Fibroblast of lung (primary cell): Measurements from ENCODE around the gene CFB. TPM values are rescaled to one million over a fixed set of nuclear protein-coding genes. Genes with fewer than 3 reads are reported as not detected.

Experiments
- DNase-seq, 2 donors: peaks; one replicate each; pipeline versions ENCODE4 v3.0.0 to v3.0.0-alpha.2; 2010; ENCODE audit warnings: low read depth in 2 of 2
- H2AFZ ChIP-seq: 2 replicates; pipeline ENCODE4 v1.5.1; 2012; ENCODE audit warnings: low read length, control low read depth, inconsistent platforms
- H3K27ac ChIP-seq: 2 replicates; pipeline ENCODE4 v1.5.1; 2011; ENCODE audit warnings: low read length, control low read depth; ENCODE audit not compliant: insufficient read depth
- H3K27me3 ChIP-seq: 2 replicates; pipeline ENCODE4 v1.5.1; 2011; ENCODE audit warnings: mild to moderate bottlenecking, low read length; ENCODE audit not compliant: control insufficient read depth, insufficient read depth
- H3K36me3 ChIP-seq: 2 replicates; pipeline ENCODE4 v1.5.1; 2011; ENCODE audit warnings: low read length; ENCODE audit not compliant: control insufficient read depth, insufficient read depth
- H3K4me1 ChIP-seq: 2 replicates; pipeline ENCODE4 v1.5.1; 2011; ENCODE audit warnings: low read length; ENCODE audit not compliant: control insufficient read depth, insufficient read depth; ENCODE audit errors: extremely low read depth
- H3K4me2 ChIP-seq: 2 replicates; pipeline ENCODE4 v1.5.1; 2011; ENCODE audit warnings: low read length, control low read depth; ENCODE audit not compliant: insufficient read depth; ENCODE audit errors: extremely low read depth
- H3K4me3 ChIP-seq, 4 experiments: fragments of 200-600 bp in 1 of 4; sonication (generic) in 1 of 4; replicated peaks in 1 of 4; 2 replicates each; pipeline ENCODE4 v1.5.1; 2011 to 2016; ENCODE audit warnings: low read length in 4 of 4, low read depth in 3 of 4, mild to moderate bottlenecking in 3 of 4, control low read depth in 2 of 4, inconsistent platforms in 1 of 4, mixed read lengths in 1 of 4; ENCODE audit not compliant: insufficient read depth in 1 of 4; ENCODE audit errors: control extremely low read depth in 1 of 4
- H3K79me2 ChIP-seq: 2 replicates; pipeline ENCODE4 v1.5.1; 2012; ENCODE audit warnings: mild to moderate bottlenecking, low read length, inconsistent platforms; ENCODE audit not compliant: control insufficient read depth, insufficient read depth
- H3K9ac ChIP-seq: 2 replicates; pipeline ENCODE4 v1.5.1; 2011; ENCODE audit warnings: mild to moderate bottlenecking, low read length, control low read depth; ENCODE audit not compliant: insufficient read depth
- H3K9me3 ChIP-seq: 2 replicates; pipeline ENCODE4 v1.5.1; 2012; ENCODE audit warnings: low read depth, low read length; ENCODE audit not compliant: control insufficient read depth, insufficient read depth
- H4K20me1 ChIP-seq: 2 replicates; pipeline ENCODE4 v1.5.1; 2011; ENCODE audit warnings: low read length; ENCODE audit not compliant: control insufficient read depth, insufficient read depth; ENCODE audit errors: extremely low read depth
- CTCF ChIP-seq, 2 donors: IDR thresholded peaks in 1 of 2; conservative IDR thresholded peaks in 1 of 2; 1 replicate in 1 of 2; 2 replicates in 1 of 2; pipeline ENCODE4 v1.5.1; 2011 to 2012; ENCODE audit warnings: low read length in 2 of 2, control low read depth in 1 of 2, inconsistent platforms in 1 of 2, low read depth in 1 of 2, mild to moderate bottlenecking in 1 of 2
- EZH2 ChIP-seq: IDR thresholded peaks from 2 replicates; pipeline ENCODE4 v1.5.1; 2012; ENCODE audit warnings: low read length, control low read depth, mild to moderate bottlenecking; ENCODE audit errors: missing control alignments
- polyA plus RNA-seq, 2 donors: library from polyadenylated mRNA; depleted of rRNA in 1 of 2; stranded (reverse) in 1 of 2; unstranded in 1 of 2; fragments of >200 nt; gene quantifications; 2 replicates each; pipeline ENCODE4 v1.2.1, GENCODE V29; 2011 to 2012; ENCODE audit warnings: missing spikeins in 1 of 2
- total RNA-seq: library from RNA; depleted of rRNA; stranded (reverse); fragments of >200 nt; gene quantifications from 2 replicates; pipeline ENCODE4 v1.2.1, GENCODE V29; 2014

Gene CFB
- total and polyA plus RNA-seq, 2 donors (not counting 1 experiment from before 2014, with no cell fraction given): 21.7 to 62.9 TPM

- peaks cover 3% of the 10 kb centered on the region for H3K4me1 ChIP-seq
These were observed 15.7 kb downstream of the CFB start for GRCh38 chr6:31961616-31962015.

GRCh38 chr6:31963921-31964320 is 18.0 kb downstream of the CFB start:
- H3K4me3 ChIP-seq: no peak overlapping the region
- H3K9me3 ChIP-seq: no peaks in the 10 kb centered on the region
- peaks cover 5% of the 10 kb centered on the region for H3K79me2 ChIP-seq
- H3K4me1 ChIP-seq: no peaks in the 10 kb centered on the region
- DNase-seq: no peak
- H4K20me1 ChIP-seq: no peaks in the 10 kb centered on the region
- H2AFZ ChIP-seq: no peak overlapping the region
- H3K4me2 ChIP-seq: no peak overlapping the region
- TF ChIP-seq EZH2 (no peak), CTCF (conservative IDR thresholded peaks at IDR 0.05 in 1 of 2, IDR thresholded peaks at IDR 0.05 in 1 of 2; ENCODE audit: low read depth in 1 of 2, low read length in 2 of 2) (no peak)
- no peak overlapping the region for H3K27ac ChIP-seq
- H3K36me3 ChIP-seq: peaks cover 24% of the 10 kb centered on the region
- H3K27me3 ChIP-seq: no peaks in the 10 kb centered on the region
- H3K9ac ChIP-seq: no peak overlapping the region

More at GRCh38 chr6:31961616-31962015, 15.7 kb downstream of the CFB start:
- H3K4me2 ChIP-seq: no peak overlapping the region
- H3K36me3 ChIP-seq: peaks cover 20% of the 10 kb centered on the region
- H3K27me3 ChIP-seq: no peaks in the 10 kb centered on the region
- H3K79me2 ChIP-seq: peaks cover 23% of the 10 kb centered on the region
- H3K9me3 ChIP-seq: no peaks in the 10 kb centered on the region
- DNase-seq: no peak
- H2AFZ ChIP-seq: no peak overlapping the region
- no peak overlapping the region for H3K9ac ChIP-seq
- no peak overlapping the region for H3K4me3 ChIP-seq
- H4K20me1 ChIP-seq: no peaks in the 10 kb centered on the region
- H3K27ac ChIP-seq: no peak overlapping the region
- TF ChIP-seq CTCF (conservative IDR thresholded peaks at IDR 0.05 in 1 of 2, IDR thresholded peaks at IDR 0.05 in 1 of 2; ENCODE audit: low read depth in 1 of 2, low read length in 2 of 2): no peak
- no peak for TF ChIP-seq EZH2

GRCh38 chr6:31965700-31966099 is 19.8 kb downstream of the CFB start:
- Histone ChIP-seq H3K4me1 (peaks cover 8% of the 10 kb centered on the region), H3K4me3 (no peak overlapping the region), H3K9me3 (no peaks in the 10 kb centered on the region), H3K9ac (no peak overlapping the region), H4K20me1 (no peaks in the 10 kb centered on the region), H3K27me3 (no peaks in the 10 kb centered on the region), H3K36me3 (peaks cover 39% of the 10 kb centered on the region), H3K79me2 (peaks cover 8% of the 10 kb centered on the region), H3K4me2 (no peak overlapping the region), H3K27ac (no peak overlapping the region), H2AFZ (no peak overlapping the region)
- no peak for DNase-seq
- TF ChIP-seq CTCF (conservative IDR thresholded peaks at IDR 0.05 in 1 of 2, IDR thresholded peaks at IDR 0.05 in 1 of 2; ENCODE audit: low read depth in 1 of 2, low read length in 2 of 2) (no peak), EZH2 (no peak)
